ENCODE data around the gene IBA57.

Gene IBA57

DNA sequence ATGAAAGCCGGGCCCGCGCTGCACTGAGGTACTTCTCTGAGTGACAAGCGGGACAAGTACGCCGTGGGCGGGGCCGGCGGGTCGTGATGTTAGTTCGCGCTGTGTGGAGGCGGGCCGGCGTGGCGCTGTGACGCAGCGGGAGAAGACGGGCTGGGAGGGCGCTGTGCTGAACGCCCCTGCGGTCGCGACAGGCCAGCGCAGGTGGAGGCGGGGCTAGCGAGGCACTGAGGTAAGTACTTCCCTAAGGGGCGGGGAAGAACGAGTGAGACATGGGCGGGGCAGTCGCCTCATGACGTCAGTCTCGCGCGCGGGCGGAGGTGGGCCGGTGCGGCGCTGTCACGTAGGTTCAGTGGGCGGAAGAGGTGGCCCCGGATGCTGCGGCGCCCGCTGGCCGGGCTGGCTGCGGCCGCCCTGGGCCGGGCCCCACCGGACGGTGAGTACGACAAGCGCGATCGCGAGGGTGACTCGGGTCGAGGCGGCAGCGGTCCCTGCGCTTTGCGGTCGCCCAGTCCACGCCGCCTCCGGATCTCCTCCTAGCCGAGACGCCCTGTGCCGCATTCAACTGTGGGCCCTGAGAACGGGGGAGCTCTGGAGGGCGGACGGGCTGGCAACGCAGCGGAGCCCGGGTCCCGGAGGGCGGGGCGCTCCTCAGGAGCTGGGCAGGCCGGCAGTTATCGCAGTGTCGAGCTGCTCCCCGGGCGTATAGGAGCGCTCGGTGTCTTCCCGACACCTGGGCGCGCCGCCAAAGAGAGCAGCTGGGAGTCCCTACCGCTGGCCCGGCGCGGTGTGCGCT lies 25.5 kb upstream of the IBA57 start, which contains the start of gene GUK1:
TSS of gene GUK1 (plus strand) at position 349 of the 793 bp plus-strand sequence. CDS start at position 373, 24 bp downstream.
- peak within 1 kb of the TSS; percentile 98 for H3K4me3 ChIP-seq (ENCODE audit: control insufficient read depth, low read depth, low read length)
- TF ChIP-seq, protein P1, sequence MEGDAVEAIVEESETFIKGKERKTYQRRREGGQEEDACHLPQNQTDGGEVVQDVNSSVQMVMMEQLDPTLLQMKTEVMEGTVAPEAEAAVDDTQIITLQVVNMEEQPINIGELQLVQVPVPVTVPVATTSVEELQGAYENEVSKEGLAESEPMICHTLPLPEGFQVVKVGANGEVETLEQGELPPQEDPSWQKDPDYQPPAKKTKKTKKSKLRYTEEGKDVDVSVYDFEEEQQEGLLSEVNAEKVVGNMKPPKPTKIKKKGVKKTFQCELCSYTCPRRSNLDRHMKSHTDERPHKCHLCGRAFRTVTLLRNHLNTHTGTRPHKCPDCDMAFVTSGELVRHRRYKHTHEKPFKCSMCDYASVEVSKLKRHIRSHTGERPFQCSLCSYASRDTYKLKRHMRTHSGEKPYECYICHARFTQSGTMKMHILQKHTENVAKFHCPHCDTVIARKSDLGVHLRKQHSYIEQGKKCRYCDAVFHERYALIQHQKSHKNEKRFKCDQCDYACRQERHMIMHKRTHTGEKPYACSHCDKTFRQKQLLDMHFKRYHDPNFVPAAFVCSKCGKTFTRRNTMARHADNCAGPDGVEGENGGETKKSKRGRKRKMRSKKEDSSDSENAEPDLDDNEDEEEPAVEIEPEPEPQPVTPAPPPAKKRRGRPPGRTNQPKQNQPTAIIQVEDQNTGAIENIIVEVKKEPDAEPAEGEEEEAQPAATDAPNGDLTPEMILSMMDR (IDR thresholded peaks at IDR 0.05; ENCODE audit: control insufficient read depth, insufficient read depth, low read depth, low read length, missing control alignments), result peak; percentile 15
- DNase-seq (ENCODE audit: low read depth), result peak; percentile 95

DNA sequence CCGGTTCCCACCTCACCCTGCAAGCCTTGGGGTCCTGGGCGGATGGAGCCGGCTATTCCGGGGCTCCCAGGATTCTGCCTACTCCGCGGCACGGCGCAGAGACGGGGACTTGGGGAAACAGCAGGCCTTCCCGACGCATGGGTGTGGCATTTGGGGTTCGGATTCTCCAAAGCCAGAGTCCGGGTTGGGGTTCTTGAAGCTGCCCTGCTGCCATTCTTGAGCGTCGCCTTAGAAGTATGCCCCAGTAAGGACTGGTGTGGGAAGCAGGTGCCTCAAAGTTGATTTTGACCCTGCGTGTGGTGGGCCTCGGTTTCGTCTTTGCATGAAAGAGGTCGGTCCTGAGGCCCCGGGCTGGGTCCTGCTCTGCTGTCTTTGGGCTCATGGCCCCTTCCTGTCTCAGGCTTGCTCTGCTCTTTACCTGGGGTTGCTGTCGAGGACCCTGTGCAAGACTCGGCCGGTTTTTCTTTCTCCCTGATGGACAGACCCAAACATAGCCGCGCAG lies 24.8 kb upstream of the IBA57 start:
- no peak for DNase-seq (ENCODE audit: low read depth)
- TF ChIP-seq, protein P1 (IDR thresholded peaks at IDR 0.05; ENCODE audit: control insufficient read depth, insufficient read depth, low read depth, low read length, missing control alignments), result no peak

DNA sequence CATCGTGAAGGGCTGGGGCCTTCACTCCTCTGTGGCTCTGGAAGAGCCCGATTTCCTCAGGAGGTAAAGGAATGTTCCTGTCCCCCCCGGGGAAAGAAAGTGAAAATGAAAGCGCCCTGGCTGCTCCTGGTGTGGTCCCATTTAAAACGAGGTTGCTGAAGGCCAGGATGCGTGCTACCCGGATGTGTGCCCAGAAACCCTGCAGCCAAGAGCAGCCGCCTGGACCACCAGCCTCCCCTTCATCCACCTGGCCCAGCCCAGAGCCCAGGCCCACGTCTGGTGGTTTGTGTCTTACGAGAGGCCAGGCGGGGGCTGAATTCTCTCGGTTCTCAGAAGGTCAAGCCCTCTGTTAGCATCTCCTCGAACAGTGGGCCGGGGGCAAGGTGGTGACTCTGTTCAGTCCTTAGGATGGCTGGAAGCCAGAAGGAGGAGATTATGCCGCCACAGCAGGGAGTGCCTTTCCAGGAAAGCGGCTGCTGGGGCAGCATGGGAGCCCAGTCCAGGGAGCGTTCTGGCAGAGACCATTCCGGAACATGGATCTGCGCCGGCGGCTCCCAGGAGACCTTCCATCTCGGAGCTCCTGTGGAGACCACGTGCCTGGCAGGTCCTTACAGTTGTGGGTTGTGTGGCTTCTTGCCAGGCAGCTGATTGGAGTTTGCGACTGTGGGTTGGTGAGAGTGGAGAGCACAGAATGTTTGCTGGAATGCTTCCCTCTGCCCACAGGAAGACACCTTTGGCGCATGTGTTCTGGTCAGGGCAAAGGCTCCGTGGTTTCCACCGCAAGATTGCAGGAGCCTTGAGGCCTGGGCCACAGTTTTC lies 24.2 kb upstream of the IBA57 start:
- no peak for DNase-seq (ENCODE audit: low read depth)
- H3K4me3 ChIP-seq (ENCODE audit: control insufficient read depth, low read depth, low read length), result peak overlapping the region; percentile 98
- TF ChIP-seq, protein P1 (IDR thresholded peaks at IDR 0.05; ENCODE audit: control insufficient read depth, insufficient read depth, low read depth, low read length, missing control alignments), result no peak

More for the DNA sequence above, 24.8 kb upstream of the IBA57 start:
- H3K4me3 ChIP-seq (ENCODE audit: control insufficient read depth, low read depth, low read length), result peak overlapping the region; percentile 98

DNA sequence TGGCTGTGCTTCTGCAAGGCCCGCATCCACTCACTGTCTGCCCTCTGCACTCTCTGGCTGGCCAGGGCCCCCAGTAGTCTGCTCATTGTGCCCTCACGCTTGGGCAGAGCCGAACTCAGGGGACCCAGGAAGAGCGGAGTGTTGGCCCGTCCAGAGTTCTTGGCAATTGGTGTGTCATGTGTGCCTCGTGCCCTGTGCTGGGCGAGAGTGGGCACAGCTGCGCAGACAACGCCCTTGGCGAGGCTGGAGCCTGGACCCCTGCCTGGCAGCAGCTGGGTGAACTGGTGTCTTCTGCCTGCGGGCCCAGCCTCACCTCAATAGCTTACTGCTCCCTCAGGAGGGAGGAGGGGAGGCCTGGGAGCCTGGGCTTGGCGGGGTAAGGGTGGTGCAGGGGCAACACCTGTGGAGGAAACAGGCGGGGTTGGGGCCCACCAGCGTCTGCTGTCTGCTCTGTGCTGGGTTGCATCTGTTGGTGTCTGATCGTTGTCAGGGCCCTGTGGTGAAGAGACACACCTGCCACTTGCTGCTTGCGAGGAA lies 23.4 kb upstream of the IBA57 start:
- no peak for DNase-seq (ENCODE audit: low read depth)
- TF ChIP-seq, protein P1 (IDR thresholded peaks at IDR 0.05; ENCODE audit: control insufficient read depth, insufficient read depth, low read depth, low read length, missing control alignments), result no peak
- H3K4me3 ChIP-seq (ENCODE audit: control insufficient read depth, low read depth, low read length), result peak overlapping the region; percentile 98

DNA sequence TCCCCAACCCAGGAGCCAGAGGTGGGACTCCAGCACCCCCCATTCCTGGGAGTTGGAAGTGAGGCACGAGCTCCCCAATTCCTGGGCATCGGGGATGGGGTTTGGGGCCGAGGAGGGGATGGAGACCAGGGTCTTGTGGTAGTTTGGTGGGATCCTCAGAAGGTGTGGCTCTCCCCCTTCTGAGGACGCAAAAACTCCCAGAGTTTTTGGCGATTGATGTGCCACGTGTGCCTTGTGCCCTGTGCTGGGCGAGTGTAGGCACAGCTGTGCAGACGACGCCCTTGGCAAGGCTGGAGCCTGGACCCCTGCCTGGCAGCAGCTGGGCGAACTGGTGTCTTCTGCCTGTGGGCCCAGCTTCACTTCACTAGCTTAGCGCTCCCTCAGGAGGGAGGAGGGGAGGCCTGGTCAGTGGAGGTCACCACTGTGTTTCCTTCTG lies 22.9 kb upstream of the IBA57 start:
- H3K4me3 ChIP-seq (ENCODE audit: control insufficient read depth, low read depth, low read length), result no peak overlapping the region
- DNase-seq (ENCODE audit: low read depth), result no peak
- TF ChIP-seq, protein P1 (IDR thresholded peaks at IDR 0.05; ENCODE audit: control insufficient read depth, insufficient read depth, low read depth, low read length, missing control alignments), result no peak

DNA sequence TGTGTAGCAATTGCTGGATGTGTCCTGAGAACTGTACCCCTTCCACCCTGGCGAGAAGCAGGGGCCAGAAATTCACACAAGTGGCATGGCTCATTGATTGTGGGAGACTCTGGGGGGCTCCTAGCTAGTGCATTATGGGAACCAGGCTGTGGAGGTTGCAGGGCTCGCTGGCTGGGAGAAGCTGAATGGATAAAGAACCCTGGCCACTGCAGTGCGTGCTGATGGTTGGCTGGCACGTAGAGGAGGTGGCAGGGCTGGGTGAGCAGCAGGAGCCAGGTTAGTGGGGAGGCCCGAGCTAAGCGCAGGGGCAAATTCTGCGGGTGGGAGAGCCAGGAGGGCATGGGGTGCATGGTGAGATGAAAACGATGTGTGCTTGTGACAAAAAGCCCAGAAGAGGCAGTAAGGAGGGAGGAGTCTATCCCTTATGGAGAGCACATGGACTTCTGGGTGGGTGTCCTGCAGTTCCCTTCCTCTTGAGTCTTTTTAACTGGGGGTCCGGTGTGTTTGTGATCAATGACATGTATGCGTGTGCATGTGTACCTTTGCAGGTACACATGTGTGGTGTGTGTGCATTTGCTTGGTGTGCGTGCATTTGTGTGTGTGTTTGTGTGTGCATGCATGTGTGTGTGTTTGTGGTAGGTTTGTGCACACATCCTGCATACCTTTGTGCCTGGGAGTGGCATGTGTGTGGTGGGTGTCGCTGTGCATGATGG lies 22.0 kb upstream of the IBA57 start:
- H3K4me3 ChIP-seq (ENCODE audit: control insufficient read depth, low read depth, low read length), result no peak overlapping the region

More for the DNA sequence above, 22.0 kb upstream of the IBA57 start:
- TF ChIP-seq, protein P1 (IDR thresholded peaks at IDR 0.05; ENCODE audit: control insufficient read depth, insufficient read depth, low read depth, low read length, missing control alignments), result no peak
- no peak for DNase-seq (ENCODE audit: low read depth)

Data from AG09309 (cell line).